Measurements from ENCODE around the gene NISCH. TPM values are rescaled to one million over a fixed set of nuclear protein-coding genes. Genes with fewer than 3 reads are reported as not detected.

The NISCH gene
- total and polyA plus RNA-seq, 2 of the 8 experiments (the other 6 are each of a cell fraction or from before 2014, with no cell fraction given): 71.2 to 71.9 TPM

GRCh38 chr3:52529376-52530333 lies 74.3 kb downstream of the NISCH start:
- H2BK120ac ChIP-seq (replicated peaks; ENCODE audit: low read depth, low read length): no peak overlapping the region
- no peak overlapping the region for H3K4me2 ChIP-seq (ENCODE audit: insufficient read depth in 1 of 2, low read depth in 2 of 2, low read length in 2 of 2)
- H4K20me1 ChIP-seq (replicated peaks in 1 of 2; ENCODE audit: control insufficient read depth in 1 of 2, insufficient read depth in 2 of 2, low read length in 2 of 2): peaks cover 17 to 40% of the 10 kb centered on the region in 2 experiments
- no peak overlapping the region for H2BK12ac ChIP-seq (ENCODE audit: low read depth, low read length)
- no peak overlapping the region for H4K5ac ChIP-seq (ENCODE audit: insufficient read length, low read depth, low read length)
- H3K4me3 ChIP-seq (ENCODE audit: extremely low read depth in 1 of 4, insufficient read depth in 2 of 4, low read depth in 3 of 4, low read length in 4 of 4): no peak overlapping the region
- no peaks in the 10 kb centered on the region for H3K9me3 ChIP-seq (ENCODE audit: insufficient read depth in 2 of 2, low read depth in 1 of 2, low read length in 1 of 2)
- H3K23ac ChIP-seq (ENCODE audit: insufficient read length): no peak overlapping the region
- H3K79me2 ChIP-seq (ENCODE audit: control insufficient read depth in 1 of 2, insufficient read depth in 2 of 2, low read length in 2 of 2): peaks cover 0 to 36% of the 10 kb centered on the region in 2 experiments; a peak in 2 of 4 replicates
- 84% methylated on average over 12 of the region's 12 CpGs; no CpG with 5 or more reads in 1 of the 2 experiments for WGBS, 2 experiments (ENCODE audit: extremely low coverage in 1 of 2, insufficient coverage in 1 of 2, insufficient read length in 1 of 2, insufficient replicate concordance in 2 of 2, low coverage in 1 of 2, low lambda C conversion rate in 2 of 2, missing lambda C conversion rate in 1 of 2)
- peaks cover 0 to 14% (median 10%) of the 10 kb centered on the region in 4 experiments; a peak in 6 of 7 replicates for H3K4me1 ChIP-seq (replicated peaks in 1 of 4; ENCODE audit: control insufficient read depth in 3 of 4, insufficient read depth in 4 of 4, low read length in 3 of 4)
- H3K36me3 ChIP-seq (ENCODE audit: control insufficient read depth in 2 of 4, insufficient read depth in 4 of 4, low read length in 3 of 4): peaks cover 25 to 52% (median 33%) of the 10 kb centered on the region in 4 experiments
- peaks cover 33% of the 10 kb centered on the region for H3K79me1 ChIP-seq (ENCODE audit: low read depth, low read length)
- FAIRE-seq: no peak
- H3K18ac ChIP-seq (ENCODE audit: extremely low read depth, low read length): no peak overlapping the region
- no peak overlapping the region for H3K56ac ChIP-seq (replicated peaks; ENCODE audit: insufficient read length, low read depth, low read length)
- no peak for DNase-seq (ENCODE audit: low read depth in 1 of 2, low spot score in 2 of 2)
- H3K27me3 ChIP-seq (replicated peaks in 1 of 4; ENCODE audit: control insufficient read depth in 3 of 4, extremely low read depth in 1 of 4, insufficient read depth in 3 of 4, low read length in 3 of 4): no peaks in the 10 kb centered on the region
- no peak overlapping the region for H2BK15ac ChIP-seq (ENCODE audit: low read length)
- no peak overlapping the region for H3K4ac ChIP-seq (replicated peaks; ENCODE audit: insufficient read length, low read depth, low read length)
- no peak overlapping the region for H2AFZ ChIP-seq (ENCODE audit: low read length)
- H2AK5ac ChIP-seq (ENCODE audit: low read depth, low read length): no peak overlapping the region
- no peak for TF ChIP-seq BRCA1 (IDR thresholded peaks at IDR 0.05; ENCODE audit: low read depth, low read length)
- no peak for TF ChIP-seq SUZ12 (IDR thresholded peaks at IDR 0.05; ENCODE audit: low read length)
- TF ChIP-seq TAF1 (IDR thresholded peaks at IDR 0.05; ENCODE audit: low read depth, low read length): no peak
- TF ChIP-seq SIX5 (IDR thresholded peaks at IDR 0.05; ENCODE audit: low read depth, low read length): no peak
- TF ChIP-seq POLR2A (IDR thresholded peaks at IDR 0.05; ENCODE audit: control extremely low read depth in 1 of 2, low read depth in 2 of 2, low read length in 2 of 2): no peak
- H4K8ac ChIP-seq (ENCODE audit: extremely low read depth, insufficient read depth, low read length): peak overlapping the region; percentile 28; the same call in 1 of the 2 replicates
- no peak overlapping the region for H3K14ac ChIP-seq (ENCODE audit: insufficient read length)
- H2BK5ac ChIP-seq (ENCODE audit: low read depth, low read length): no peak overlapping the region; the same call in 1 of the 2 replicates
- peak overlapping the region in 2 of 4 experiments; percentile 8 to 16; a peak in 1 of 7 replicates for H3K9ac ChIP-seq (replicated peaks in 1 of 4; ENCODE audit: extremely low read depth in 1 of 4, low read depth in 3 of 4, low read length in 3 of 4)
- no peak overlapping the region for H4K91ac ChIP-seq (replicated peaks; ENCODE audit: insufficient read length, low read length)
- H2BK20ac ChIP-seq (ENCODE audit: low read length): no peak overlapping the region
- H3K23me2 ChIP-seq (ENCODE audit: low read depth, low read length): peaks cover 12% of the 10 kb centered on the region; the same call in 1 of the 2 replicates
- POLR2A ChIA-PET (ENCODE audit: partially characterized antibody): interaction anchor here (1.0 to 1.8 kb wide), 4 partner anchors 11 to 40 kb away, joined by 3 to 9 read pairs (median 3); no protein-coding TSS in a partner anchor
- CTCF ChIA-PET (ENCODE audit: partially characterized antibody): interaction anchor here (0.7 to 1.3 kb wide), 4 partner anchors 17 to 135 kb away, joined by 3 to 4 read pairs (median 3); no protein-coding TSS in a partner anchor
- no peak overlapping the region for H3K27ac ChIP-seq (ENCODE audit: low read depth, low read length)

Data from H1 (cell line).